ENCODE results near the gene FAM9A. TPM values are rescaled to one million over a fixed set of nuclear protein-coding genes. Genes with fewer than 3 reads are reported as not detected.
"Not testable (repeated sequence)": the region's sequence is repeated elsewhere in the genome, so short reads cannot be mapped to it uniquely, and the experiment has no call there.

Gene FAM9A
- total and polyA plus RNA-seq, 8 donors = 0.08 to 0.43 (median 0.24) TPM; not detected in 3

- no peaks in the 10 kb centered on the region for H3K27me3 ChIP-seq
- no peak overlapping the region for H3K4me3 ChIP-seq
- TF ChIP-seq CTCF (IDR thresholded peaks at IDR 0.05) = no peak
- no peaks in the 10 kb centered on the region for H3K36me3 ChIP-seq
- intact Hi-C loops (cut with DNase I) = no loop called here
- DNase-seq (no peak), ATAC-seq (no peak)
- no peak overlapping the region for H3K27ac ChIP-seq
- no peaks in the 10 kb centered on the region for H3K4me1 ChIP-seq
- H3K9me3 ChIP-seq = no peaks in the 10 kb centered on the region
These were observed 17.0 kb downstream of the FAM9A start for GRCh38 chrX:8784162-8784561.

GRCh38 chrX:8783714-8784098, 17.5 kb downstream of the FAM9A start:
- H3K4me1 ChIP-seq = no peaks in the 10 kb centered on the region
- no peak for ATAC-seq

GRCh38 chrX:8783097-8783713, 18.0 kb downstream of the FAM9A start:
- Histone ChIP-seq H3K4me1 (no peaks in the 10 kb centered on the region), H3K9me3 (no peaks in the 10 kb centered on the region), H3K4me3 (no peak overlapping the region), H3K27ac (no peak overlapping the region), H3K36me3 (no peaks in the 10 kb centered on the region), H3K27me3 (no peaks in the 10 kb centered on the region)
- peak in 1 of 2 donors; percentile 44 for TF ChIP-seq CTCF (IDR thresholded peaks at IDR 0.05)
- intact Hi-C loops (cut with DNase I) = no loop called here
- ATAC-seq = peak; percentile 89
- peak in 2 of 4 donors; percentile 3 to 65 for DNase-seq

More at GRCh38 chrX:8783714-8784098, 17.5 kb downstream of the FAM9A start:
- intact Hi-C loops (cut with DNase I) = no loop called here
- Histone ChIP-seq H3K36me3 (no peaks in the 10 kb centered on the region), H3K27me3 (no peaks in the 10 kb centered on the region), H3K27ac (no peak overlapping the region), H3K4me3 (no peak overlapping the region), H3K9me3 (no peaks in the 10 kb centered on the region)
- TF ChIP-seq CTCF (IDR thresholded peaks at IDR 0.05) = no peak
- no peak for DNase-seq

GRCh38 chrX:8782595-8782994, 18.6 kb downstream of the FAM9A start:
- H3K36me3 ChIP-seq = no peaks in the 10 kb centered on the region
- no peak overlapping the region for H3K4me3 ChIP-seq
- H3K4me1 ChIP-seq = no peaks in the 10 kb centered on the region
- no peaks in the 10 kb centered on the region for H3K9me3 ChIP-seq
- no peak for TF ChIP-seq CTCF (IDR thresholded peaks at IDR 0.05)
- ATAC-seq (no peak), DNase-seq (no peak)
- intact Hi-C loops (cut with DNase I) = no loop called here
- H3K27me3 ChIP-seq = no peaks in the 10 kb centered on the region
- no peak overlapping the region for H3K27ac ChIP-seq

- DNase-seq; intact Hi-C loops (cut with DNase I); H3K4me3 ChIP-seq; ATAC-seq; H3K9me3 ChIP-seq; H3K27ac ChIP-seq; H3K36me3 ChIP-seq; H3K4me1 ChIP-seq; H3K27me3 ChIP-seq: not testable (repeated sequence)
These were observed 19.3 kb downstream of the FAM9A start for GRCh38 chrX:8781921-8782320.

GRCh38 chrX:8773117-8773516, 28.1 kb downstream of the FAM9A start:
- H3K27me3 ChIP-seq = no peaks in the 10 kb centered on the region
- intact Hi-C loops (cut with DNase I) = no loop called here
- no peak for TF ChIP-seq CTCF (IDR thresholded peaks at IDR 0.05)
- no peaks in the 10 kb centered on the region for H3K36me3 ChIP-seq
- H3K4me1 ChIP-seq = no peaks in the 10 kb centered on the region
- H3K9me3 ChIP-seq = no peaks in the 10 kb centered on the region
- DNase-seq (no peak), ATAC-seq (no peak)
- H3K27ac ChIP-seq = no peak overlapping the region
- no peak overlapping the region for H3K4me3 ChIP-seq
